Activated CD4-positive, alpha-beta T cell treated with anti-CD3 and anti-CD28 coated beads, Interleukin-2, amount 50 U/mL, for 4 hours (primary cell): ENCODE measurements around the gene SSX4B.
"Not testable (repeated sequence)": the region's sequence is repeated elsewhere in the genome, so short reads cannot be mapped to it uniquely, and the experiment has no call there.

Experiments used
- DNase-seq, 2 experiments: peaks; one replicate each; pipeline ENCODE4 v3.0.0-alpha.2; 2020

The SSX4B gene

GRCh38 chrX:48411860-48412259 lies at the start of gene SSX4B:
SSX4B (minus strand) TSS chrX:48411960; CDS start chrX:48411372, 588 bp downstream.
- DNase-seq = not testable (repeated sequence)

- no peak for DNase-seq
Observed at GRCh38 chrX:48460606-48461005, 48.8 kb upstream of the SSX4B start.

GRCh38 chrX:48460031-48460430 lies 48.3 kb upstream of the SSX4B start:
- DNase-seq = no peak

- DNase-seq = no peak
Observed at GRCh38 chrX:48459483-48459882, 47.7 kb upstream of the SSX4B start.

GRCh38 chrX:48458711-48459110 lies 47.0 kb upstream of the SSX4B start:
- DNase-seq = no peak

- DNase-seq = no peak
Observed at GRCh38 chrX:48456628-48457331, 45.0 kb upstream of the SSX4B start.

GRCh38 chrX:48451708-48452107 lies 39.9 kb upstream of the SSX4B start:
- no peak for DNase-seq

GRCh38 chrX:48450076-48450475 lies 38.3 kb upstream of the SSX4B start:
- no peak for DNase-seq

GRCh38 chrX:48447201-48447600 lies 35.4 kb upstream of the SSX4B start:
- DNase-seq = not testable (repeated sequence)

- DNase-seq = not testable (repeated sequence)
Observed at GRCh38 chrX:48433713-48434112, 22.0 kb upstream of the SSX4B start.

- DNase-seq = not testable (repeated sequence)
Observed at GRCh38 chrX:48430166-48430565, 18.4 kb upstream of the SSX4B start.

GRCh38 chrX:48429606-48430005 lies 17.8 kb upstream of the SSX4B start:
- not testable (repeated sequence) for DNase-seq

GRCh38 chrX:48427027-48427716 lies 15.4 kb upstream of the SSX4B start:
- not testable (repeated sequence) for DNase-seq

- not testable (repeated sequence) for DNase-seq
Observed at GRCh38 chrX:48397825-48398224, 13.9 kb downstream of the SSX4B start.

- DNase-seq = not testable (repeated sequence)
Observed at GRCh38 chrX:48396931-48397330, 14.8 kb downstream of the SSX4B start.

GRCh38 chrX:48383239-48383638 lies 28.5 kb downstream of the SSX4B start, which contains the start of gene SSX4:
SSX4 (plus strand) TSS chrX:48383539; CDS start chrX:48384054, 515 bp downstream.
- DNase-seq = not testable (repeated sequence)

- DNase-seq = not testable (repeated sequence)
Observed at GRCh38 chrX:48370408-48370807, 41.4 kb downstream of the SSX4B start.

- not testable (repeated sequence) for DNase-seq
Observed at GRCh38 chrX:48367717-48368408, 43.9 kb downstream of the SSX4B start.

GRCh38 chrX:48359281-48359680 lies 52.5 kb downstream of the SSX4B start:
- not testable (repeated sequence) for DNase-seq

GRCh38 chrX:48357681-48358080 lies 54.1 kb downstream of the SSX4B start:
- DNase-seq = no peak

GRCh38 chrX:48356315-48357094 lies 55.3 kb downstream of the SSX4B start, which contains the start of gene SSX3:
SSX3 (minus strand) TSS chrX:48356703; CDS start chrX:48355249, 1,454 bp downstream.
- DNase-seq = not testable (repeated sequence)
